BLaER1 treated with 17β-estradiol and CSF1 and Interleukin-3, amounts not matched to agents 10 nM and 100 nM (cell line): ENCODE results near the gene STARD9.
A peak's percentile ranks its signal among the peaks of the same experiment; 100 is the strongest.
"Not testable (repeated sequence)": the region's sequence is repeated elsewhere in the genome, so short reads cannot be mapped to it uniquely, and the experiment has no call there.

Source experiments
- H3K27ac ChIP-seq, 11 experiments: shearing (Covaris generic); formaldehyde crosslinking; 2 replicates each; pipeline ENCODE4 v1.8.1; 2022
- H3K27me3 ChIP-seq, 11 experiments: shearing (Covaris generic); formaldehyde crosslinking; 2 replicates each; pipeline ENCODE4 v1.8.1; 2022
- H3K36me3 ChIP-seq, 11 experiments: shearing (Covaris generic); formaldehyde crosslinking; 2 replicates each; pipeline ENCODE4 v1.8.1; 2022
- H3K4me1 ChIP-seq, 10 experiments: shearing (Covaris generic); formaldehyde crosslinking; 2 replicates each; pipeline ENCODE4 v1.8.1; 2022
- H3K4me2 ChIP-seq, 11 experiments: shearing (Covaris generic); formaldehyde crosslinking; 2 replicates each; pipeline ENCODE4 v1.8.1; 2022
- H3K4me3 ChIP-seq, 10 experiments: shearing (Covaris generic); formaldehyde crosslinking; 2 replicates each; pipeline ENCODE4 v1.8.1; 2022
- H3K9ac ChIP-seq, 11 experiments: shearing (Covaris generic); formaldehyde crosslinking; 2 replicates each; pipeline ENCODE4 v1.8.1; 2022
- H3K9me3 ChIP-seq, 11 experiments: shearing (Covaris generic); formaldehyde crosslinking; replicated peaks in 1 of 11; 2 replicates each; pipeline ENCODE4 v1.8.1; 2022
- H4K20me1 ChIP-seq, 11 experiments: shearing (Covaris generic); formaldehyde crosslinking; 2 replicates each; pipeline ENCODE4 v1.8.1; 2022
- Cebpa-rat ChIP-seq, 11 experiments: shearing (Covaris generic); IDR thresholded peaks; 2 replicates each; pipeline ENCODE4 v1.8.1; 2022

Gene STARD9

DNA sequence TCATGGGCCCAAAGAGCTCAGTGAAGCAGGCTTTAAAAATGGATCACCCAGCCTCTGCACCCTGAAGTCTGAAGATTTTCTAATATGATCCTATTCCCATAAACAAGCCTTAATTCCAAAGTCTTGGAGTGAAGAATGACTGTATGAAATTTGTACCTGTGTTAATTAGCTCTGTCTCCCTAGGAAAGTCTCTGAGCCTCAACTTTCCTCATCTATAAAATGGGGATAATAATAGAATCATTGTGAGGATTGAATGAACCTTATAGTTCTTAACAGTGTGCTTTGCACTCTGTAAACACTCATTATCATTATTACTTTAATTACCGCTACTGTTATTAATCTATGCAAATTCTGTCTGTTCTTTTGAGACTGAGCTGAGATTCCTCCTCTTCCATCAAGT, 99.6 kb downstream of the STARD9 start:
- no peak for TF ChIP-seq Cebpa-rat (IDR thresholded peaks at IDR 0.05)
- H3K9me3 ChIP-seq = no peaks in the 10 kb centered on the region
- no peak overlapping the region for H3K4me3 ChIP-seq
- no peaks in the 10 kb centered on the region for H4K20me1 ChIP-seq
- no peaks in the 10 kb centered on the region for H3K27me3 ChIP-seq
- no peak overlapping the region for H3K27ac ChIP-seq
- no peak overlapping the region for H3K4me2 ChIP-seq
- H3K9ac ChIP-seq = no peak overlapping the region
- no peaks in the 10 kb centered on the region for H3K4me1 ChIP-seq
- peaks cover 48 to 93% (median 73%) of the 10 kb centered on the region in 11 experiments for H3K36me3 ChIP-seq

DNA sequence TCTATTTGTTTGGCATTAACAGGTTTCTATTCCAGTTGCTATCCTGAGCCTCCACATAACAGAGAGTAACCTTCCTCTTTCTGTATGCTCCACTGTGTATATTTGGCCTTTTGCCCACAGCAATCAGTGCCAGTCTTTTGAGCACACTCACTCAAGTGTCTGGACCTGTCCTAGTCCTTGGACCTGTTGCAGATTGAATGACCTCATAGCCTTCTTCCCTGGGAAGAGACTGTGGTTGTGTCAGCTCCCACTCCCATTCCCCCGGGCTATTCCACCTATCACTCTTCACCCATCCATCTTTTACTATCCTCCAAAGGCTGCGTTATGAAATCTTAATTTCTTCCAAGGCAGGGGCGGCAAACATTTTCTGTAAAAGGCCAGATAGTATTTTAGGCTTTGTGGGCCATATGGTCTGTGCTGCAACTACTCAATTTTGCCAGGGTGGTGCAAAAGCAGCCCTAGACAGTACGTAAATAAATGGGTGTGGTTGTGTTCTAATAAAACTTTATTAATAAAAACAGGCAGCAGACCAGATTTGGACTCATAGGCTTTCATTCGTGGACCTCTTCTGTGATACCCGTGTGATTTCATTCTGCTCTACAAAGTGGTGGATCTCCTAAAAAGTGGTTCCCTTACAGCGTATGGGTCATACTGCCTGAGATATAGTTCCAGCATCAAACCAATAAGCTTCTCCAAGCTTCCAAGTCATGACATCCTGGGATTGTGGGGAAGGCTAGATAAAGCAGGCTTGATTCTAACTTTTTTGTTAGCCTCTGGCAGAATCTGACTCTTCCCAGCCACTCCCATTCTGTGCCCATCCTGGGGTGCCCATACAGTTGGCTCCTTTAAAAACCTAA, 104.1 kb downstream of the STARD9 start:
- H3K4me3 ChIP-seq = no peak overlapping the region
- no peaks in the 10 kb centered on the region for H3K9me3 ChIP-seq
- no peak for TF ChIP-seq Cebpa-rat (IDR thresholded peaks at IDR 0.05)
- H3K4me1 ChIP-seq = no peaks in the 10 kb centered on the region
- 0 out of 22 replicates have a peak, but pooled peaks cover 0 to 5% (median 0%) of the 10 kb centered on the region in 11 experiments for H4K20me1 ChIP-seq
- H3K4me2 ChIP-seq = no peak overlapping the region
- no peak overlapping the region for H3K27ac ChIP-seq
- no peak overlapping the region for H3K9ac ChIP-seq
- H3K36me3 ChIP-seq = peaks cover 67 to 100% (median 94%) of the 10 kb centered on the region in 11 experiments
- no peaks in the 10 kb centered on the region for H3K27me3 ChIP-seq

DNA sequence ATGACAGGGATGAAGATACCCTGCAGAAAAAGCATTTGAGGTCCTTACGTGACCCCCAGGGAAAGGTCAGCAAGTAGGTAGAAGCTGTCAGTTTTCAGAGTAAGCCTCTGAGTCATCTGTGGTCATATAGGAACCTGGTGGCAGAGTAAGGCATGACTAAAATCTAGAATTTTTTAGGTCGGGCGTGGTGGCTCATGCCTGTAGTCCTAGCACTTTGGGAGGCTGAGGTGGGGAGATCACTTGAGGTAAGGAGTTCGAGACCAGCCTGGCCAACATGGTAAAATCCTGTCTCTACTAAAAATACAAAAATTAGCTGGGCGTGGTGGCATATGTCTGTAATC, 104.7 kb downstream of the STARD9 start:
- not testable (repeated sequence) for H3K9me3 ChIP-seq, H3K4me3 ChIP-seq, H3K9ac ChIP-seq, H3K4me1 ChIP-seq, H3K27me3 ChIP-seq, H3K27ac ChIP-seq, H3K4me2 ChIP-seq, H4K20me1 ChIP-seq
- peaks cover 71 to 100% (median 94%) of the 10 kb centered on the region in 11 experiments for H3K36me3 ChIP-seq

DNA sequence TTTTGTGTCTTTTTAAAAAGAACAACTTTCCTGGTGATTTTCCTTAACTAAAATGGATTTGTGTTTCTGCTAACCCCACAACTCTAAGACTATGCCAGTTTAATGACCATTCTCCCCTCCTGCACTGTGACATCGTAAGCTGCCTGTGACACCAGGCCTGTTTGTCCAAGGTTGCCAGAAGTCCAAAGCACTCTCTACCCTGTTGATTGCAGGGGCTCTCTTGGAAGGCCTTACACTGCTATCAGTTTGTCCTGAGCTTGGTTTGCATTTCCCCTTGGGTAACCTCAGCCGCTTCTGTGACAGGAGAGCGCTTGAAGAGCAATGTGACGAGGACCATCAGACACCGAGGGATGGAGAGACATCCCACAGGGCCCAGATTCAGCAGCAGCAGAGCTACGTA, 105.7 kb downstream of the STARD9 start:
- H3K9me3 ChIP-seq = no peaks in the 10 kb centered on the region
- H3K36me3 ChIP-seq = peaks cover 71 to 100% (median 93%) of the 10 kb centered on the region in 11 experiments
- TF ChIP-seq Cebpa-rat (IDR thresholded peaks at IDR 0.05) = no peak
- H4K20me1 ChIP-seq = 0 out of 22 replicates have a peak, but pooled peaks cover 0 to 5% (median 0%) of the 10 kb centered on the region in 11 experiments
- no peak overlapping the region for H3K27ac ChIP-seq
- H3K9ac ChIP-seq = no peak overlapping the region
- H3K4me1 ChIP-seq = no peaks in the 10 kb centered on the region
- no peaks in the 10 kb centered on the region for H3K27me3 ChIP-seq
- no peak overlapping the region for H3K4me2 ChIP-seq
- no peak overlapping the region for H3K4me3 ChIP-seq

DNA sequence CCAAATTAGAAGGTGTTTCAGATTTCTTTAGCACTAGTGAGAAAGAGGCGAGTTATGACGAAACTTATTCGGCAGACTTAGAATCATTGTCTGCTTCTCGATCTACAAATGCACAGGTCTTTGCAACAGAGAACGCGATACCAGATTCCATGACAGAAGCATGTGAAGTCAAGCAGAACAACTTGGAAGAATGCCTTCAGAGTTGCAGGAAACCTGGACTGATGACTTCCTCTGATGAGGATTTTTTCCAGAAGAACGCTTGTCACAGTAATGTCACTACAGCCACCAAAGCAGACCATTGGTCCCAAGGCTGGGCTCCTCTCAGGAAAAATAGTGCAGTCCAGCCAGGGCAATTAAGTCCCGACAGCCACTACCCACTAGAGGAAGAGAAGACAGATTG, 110.9 kb downstream of the STARD9 start:
- no peak overlapping the region for H3K27ac ChIP-seq
- H3K4me3 ChIP-seq = no peak overlapping the region
- H3K9ac ChIP-seq = no peak overlapping the region
- no peaks in the 10 kb centered on the region for H3K4me1 ChIP-seq
- no peaks in the 10 kb centered on the region for H3K27me3 ChIP-seq
- H3K4me2 ChIP-seq = no peak overlapping the region
- H4K20me1 ChIP-seq = 0 out of 22 replicates have a peak, but pooled peaks cover 0 to 5% (median 0%) of the 10 kb centered on the region in 11 experiments
- H3K36me3 ChIP-seq = peaks cover 66 to 99% (median 83%) of the 10 kb centered on the region in 11 experiments
- H3K9me3 ChIP-seq = no peaks in the 10 kb centered on the region
- TF ChIP-seq Cebpa-rat (IDR thresholded peaks at IDR 0.05) = no peak

DNA sequence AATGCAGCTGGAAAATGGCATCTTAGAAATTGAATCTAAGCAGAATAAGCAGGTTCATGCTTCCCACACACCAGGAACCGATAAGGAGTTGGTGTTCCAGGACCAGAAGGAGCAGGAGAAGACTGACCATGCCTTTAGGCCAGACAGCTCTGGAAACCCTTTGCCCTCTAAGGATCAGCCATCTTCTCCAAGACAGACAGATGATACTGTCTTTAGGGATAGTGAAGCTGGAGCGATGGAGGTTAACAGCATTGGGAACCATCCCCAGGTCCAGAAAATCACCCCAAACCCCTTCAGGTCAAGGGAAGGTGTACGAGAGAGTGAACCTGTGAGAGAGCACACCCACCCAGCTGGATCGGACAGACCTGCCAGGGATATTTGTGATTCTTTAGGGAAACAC, 112.3 kb downstream of the STARD9 start:
- no peak overlapping the region for H3K4me3 ChIP-seq
- H3K9me3 ChIP-seq = no peaks in the 10 kb centered on the region
- no peak for TF ChIP-seq Cebpa-rat (IDR thresholded peaks at IDR 0.05)
- no peaks in the 10 kb centered on the region for H3K27me3 ChIP-seq
- peaks cover 0 to 8% (median 0%) of the 10 kb centered on the region in 11 experiments; a peak in 1 of 22 replicates for H4K20me1 ChIP-seq
- H3K27ac ChIP-seq = no peak overlapping the region
- H3K4me1 ChIP-seq = no peaks in the 10 kb centered on the region
- no peak overlapping the region for H3K9ac ChIP-seq
- H3K4me2 ChIP-seq = no peak overlapping the region
- H3K36me3 ChIP-seq = peaks cover 55 to 99% (median 81%) of the 10 kb centered on the region in 11 experiments

DNA sequence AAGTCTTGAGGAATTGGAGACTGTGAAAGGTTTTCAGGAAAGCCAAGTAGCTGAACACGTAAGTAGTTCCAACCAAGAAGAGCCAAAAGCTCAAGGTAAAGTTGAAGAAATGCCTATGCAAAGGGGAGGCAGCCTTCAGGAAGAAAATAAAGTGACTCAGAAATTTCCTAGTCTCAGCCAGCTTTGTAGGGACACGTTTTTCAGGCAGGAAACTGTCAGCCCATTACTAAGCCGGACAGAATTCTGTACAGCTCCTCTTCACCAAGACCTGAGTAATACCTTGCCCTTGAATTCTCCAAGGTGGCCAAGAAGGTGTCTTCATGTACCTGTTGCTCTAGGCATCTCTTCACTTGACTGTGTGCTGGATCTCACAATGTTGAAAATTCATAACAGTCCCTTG, 112.9 kb downstream of the STARD9 start:
- no peak overlapping the region for H3K9ac ChIP-seq
- H3K27ac ChIP-seq = no peak overlapping the region
- H3K9me3 ChIP-seq = no peaks in the 10 kb centered on the region
- no peak overlapping the region for H3K4me3 ChIP-seq
- no peak for TF ChIP-seq Cebpa-rat (IDR thresholded peaks at IDR 0.05)
- H4K20me1 ChIP-seq = peaks cover 0 to 8% (median 0%) of the 10 kb centered on the region in 11 experiments; a peak in 2 of 22 replicates
- no peak overlapping the region for H3K4me2 ChIP-seq
- no peaks in the 10 kb centered on the region for H3K27me3 ChIP-seq
- H3K4me1 ChIP-seq = no peaks in the 10 kb centered on the region
- peaks cover 51 to 99% (median 81%) of the 10 kb centered on the region in 11 experiments for H3K36me3 ChIP-seq

DNA sequence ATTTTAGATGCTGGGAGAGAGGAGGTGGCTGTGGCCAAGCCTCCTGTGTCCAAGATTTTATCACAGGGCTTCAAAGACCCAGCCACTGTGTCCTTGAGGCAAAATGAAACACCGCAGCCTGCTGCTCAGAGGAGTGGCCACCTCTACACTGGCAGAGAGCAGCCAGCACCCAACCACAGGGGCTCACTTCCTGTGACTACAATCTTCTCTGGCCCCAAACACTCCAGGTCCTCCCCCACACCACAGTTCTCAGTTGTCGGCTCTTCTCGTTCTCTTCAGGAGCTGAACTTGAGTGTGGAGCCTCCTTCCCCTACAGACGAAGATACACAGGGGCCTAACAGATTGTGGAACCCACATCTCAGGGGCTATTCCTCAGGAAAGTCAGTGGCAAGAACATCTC, 115.9 kb downstream of the STARD9 start:
- H3K4me1 ChIP-seq = no peaks in the 10 kb centered on the region
- H3K27me3 ChIP-seq = no peaks in the 10 kb centered on the region
- H4K20me1 ChIP-seq = peaks cover 0 to 8% (median 0%) of the 10 kb centered on the region in 11 experiments; a peak in 2 of 22 replicates
- no peak overlapping the region for H3K4me3 ChIP-seq
- TF ChIP-seq Cebpa-rat (IDR thresholded peaks at IDR 0.05) = no peak
- no peak overlapping the region for H3K9ac ChIP-seq
- H3K27ac ChIP-seq = 0 out of 22 replicates have a peak overlapping the region, but pooled peaks of 1 of the 11 experiments have one; percentile 7
- peaks cover 36 to 99% (median 74%) of the 10 kb centered on the region in 11 experiments; a peak in 21 of 22 replicates for H3K36me3 ChIP-seq
- H3K4me2 ChIP-seq = no peak overlapping the region
- H3K9me3 ChIP-seq = no peaks in the 10 kb centered on the region

DNA sequence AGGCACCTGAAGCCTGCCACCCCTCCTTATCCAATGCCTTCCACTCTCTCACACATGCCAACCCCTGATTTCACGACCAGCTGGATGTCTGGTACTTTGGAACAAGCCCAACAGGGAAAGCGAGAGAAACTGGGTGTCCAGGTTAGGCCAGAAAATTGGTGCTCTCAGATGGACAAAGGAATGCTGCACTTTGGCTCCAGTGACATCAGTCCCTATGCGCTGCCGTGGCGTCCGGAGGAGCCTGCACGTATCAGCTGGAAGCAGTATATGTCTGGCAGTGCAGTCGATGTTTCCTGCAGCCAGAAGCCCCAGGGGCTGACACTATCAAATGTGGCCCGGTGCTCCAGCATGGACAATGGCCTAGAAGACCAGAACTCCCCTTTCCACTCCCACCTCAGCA, 116.4 kb downstream of the STARD9 start:
- Histone ChIP-seq H3K4me3 (no peak overlapping the region), H3K36me3 (peaks cover 32 to 99% (median 74%) of the 10 kb centered on the region in 11 experiments; a peak in 21 of 22 replicates), H3K9ac (no peak overlapping the region), H3K4me1 (no peaks in the 10 kb centered on the region), H3K27ac (no peak overlapping the region), H3K27me3 (no peaks in the 10 kb centered on the region), H3K9me3 (no peaks in the 10 kb centered on the region), H4K20me1 (peaks cover 0 to 8% (median 0%) of the 10 kb centered on the region in 11 experiments; a peak in 2 of 22 replicates), H3K4me2 (no peak overlapping the region)
- no peak for TF ChIP-seq Cebpa-rat (IDR thresholded peaks at IDR 0.05)

DNA sequence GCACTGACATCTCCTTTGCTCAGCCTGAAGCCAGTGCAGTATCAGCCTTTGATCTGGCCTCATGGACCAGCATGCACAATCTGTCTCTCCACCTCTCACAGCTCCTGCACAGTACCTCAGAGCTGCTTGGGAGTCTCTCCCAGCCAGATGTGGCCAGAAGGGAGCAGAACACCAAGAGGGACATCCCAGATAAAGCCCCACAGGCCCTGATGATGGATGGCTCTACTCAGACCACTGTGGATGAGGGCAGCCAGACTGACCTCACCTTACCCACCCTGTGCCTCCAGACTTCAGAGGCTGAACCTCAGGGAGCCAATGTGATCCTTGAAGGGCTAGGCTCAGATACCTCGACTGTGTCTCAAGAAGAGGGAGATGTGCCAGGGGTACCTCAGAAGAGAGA, 117.1 kb downstream of the STARD9 start:
- no peaks in the 10 kb centered on the region for H3K27me3 ChIP-seq
- no peak overlapping the region for H3K27ac ChIP-seq
- no peaks in the 10 kb centered on the region for H3K9me3 ChIP-seq
- no peaks in the 10 kb centered on the region for H3K4me1 ChIP-seq
- H3K36me3 ChIP-seq = peaks cover 29 to 99% (median 74%) of the 10 kb centered on the region in 11 experiments
- no peak overlapping the region for H3K9ac ChIP-seq
- no peak overlapping the region for H3K4me3 ChIP-seq
- H4K20me1 ChIP-seq = peaks cover 0 to 8% (median 0%) of the 10 kb centered on the region in 11 experiments; a peak in 2 of 22 replicates
- H3K4me2 ChIP-seq = no peak overlapping the region
- TF ChIP-seq Cebpa-rat (IDR thresholded peaks at IDR 0.05) = no peak
